ENCODE data around the gene SOX1. TPM values are rescaled to one million over a fixed set of nuclear protein-coding genes. Genes with fewer than 3 reads are reported as not detected.

The SOX1 gene
- total RNA-seq, 2 experiments from 2014 or later = not detected

GRCh38 chr13:112034231-112034630 lies 32.7 kb upstream of the SOX1 start:
- Histone ChIP-seq H2AFZ (ENCODE audit: low read length) (no peak overlapping the region), H4K20me1 (ENCODE audit: insufficient read depth, low read length) (no peaks in the 10 kb centered on the region), H3K4me1 (ENCODE audit: insufficient read depth, low read length, poor library complexity, severe bottlenecking) (no peaks in the 10 kb centered on the region), H3K4me3 (ENCODE audit: low read depth, low read length, poor library complexity, severe bottlenecking) (no peak overlapping the region), H3K9me3 (ENCODE audit: low read length) (no peaks in the 10 kb centered on the region), H3K4me2 (ENCODE audit: low read length) (no peak overlapping the region), H3K79me2 (ENCODE audit: insufficient read depth, low read depth, low read length) (no peaks in the 10 kb centered on the region), H3K27ac (ENCODE audit: low read depth, low read length, poor library complexity, severe bottlenecking) (no peak overlapping the region), H3K9me2 (ENCODE audit: insufficient read depth, low read length) (no peaks in the 10 kb centered on the region), H3K36me3 (ENCODE audit: insufficient read depth, low read length) (no peaks in the 10 kb centered on the region)
- TF ChIP-seq EZH2phosphoT487 (IDR thresholded peaks at IDR 0.05; ENCODE audit: borderline replicate concordance, low read depth, low read length) (no peak), CTCF (conservative IDR thresholded peaks at IDR 0.05; ENCODE audit: low read length) (no peak)
- CTCF ChIA-PET (ENCODE audit: unreplicated experiment) = no interaction called here
- POLR2A ChIA-PET = no interaction called here
- no peak for DNase-seq (ENCODE audit: low spot score)
- no TSS peak for BruUV-seq (replicated peaks)
- intact Hi-C loops (cut with micrococcal nuclease; ENCODE audit: unreplicated experiment) = no loop called here

GRCh38 chr13:112034846-112035245 lies 32.1 kb upstream of the SOX1 start:
- Histone ChIP-seq H4K20me1 (ENCODE audit: insufficient read depth, low read length) (no peaks in the 10 kb centered on the region), H3K79me2 (ENCODE audit: insufficient read depth, low read depth, low read length) (no peaks in the 10 kb centered on the region), H3K27ac (ENCODE audit: low read depth, low read length, poor library complexity, severe bottlenecking) (no peak overlapping the region), H3K36me3 (ENCODE audit: insufficient read depth, low read length) (no peaks in the 10 kb centered on the region), H3K9me2 (ENCODE audit: insufficient read depth, low read length) (no peaks in the 10 kb centered on the region), H3K9me3 (ENCODE audit: low read length) (no peaks in the 10 kb centered on the region), H3K4me1 (ENCODE audit: insufficient read depth, low read length, poor library complexity, severe bottlenecking) (no peaks in the 10 kb centered on the region), H3K4me2 (ENCODE audit: low read length) (no peak overlapping the region), H3K4me3 (ENCODE audit: low read depth, low read length, poor library complexity, severe bottlenecking) (no peak overlapping the region), H2AFZ (ENCODE audit: low read length) (no peak overlapping the region)
- ChIA-PET CTCF (ENCODE audit: unreplicated experiment) (no interaction called here), POLR2A (no interaction called here)
- DNase-seq (ENCODE audit: low spot score) = no peak
- TF ChIP-seq EZH2phosphoT487 (IDR thresholded peaks at IDR 0.05; ENCODE audit: borderline replicate concordance, low read depth, low read length) (no peak), CTCF (conservative IDR thresholded peaks at IDR 0.05; ENCODE audit: low read length) (no peak)
- intact Hi-C loops (cut with micrococcal nuclease; ENCODE audit: unreplicated experiment) = no loop called here
- BruUV-seq (replicated peaks) = no TSS peak

GRCh38 chr13:112042496-112042895 lies 24.5 kb upstream of the SOX1 start:
- intact Hi-C loops (cut with micrococcal nuclease; ENCODE audit: unreplicated experiment) = no loop called here
- Histone ChIP-seq H3K36me3 (ENCODE audit: insufficient read depth, low read length) (no peaks in the 10 kb centered on the region), H3K9me2 (ENCODE audit: insufficient read depth, low read length) (no peaks in the 10 kb centered on the region), H2AFZ (ENCODE audit: low read length) (no peak overlapping the region), H3K9me3 (ENCODE audit: low read length) (no peaks in the 10 kb centered on the region), H3K4me3 (ENCODE audit: low read depth, low read length, poor library complexity, severe bottlenecking) (no peak overlapping the region), H3K4me1 (ENCODE audit: insufficient read depth, low read length, poor library complexity, severe bottlenecking) (no peaks in the 10 kb centered on the region), H4K20me1 (ENCODE audit: insufficient read depth, low read length) (no peaks in the 10 kb centered on the region), H3K79me2 (ENCODE audit: insufficient read depth, low read depth, low read length) (no peaks in the 10 kb centered on the region), H3K4me2 (ENCODE audit: low read length) (no peak overlapping the region), H3K27ac (ENCODE audit: low read depth, low read length, poor library complexity, severe bottlenecking) (no peak overlapping the region)
- TF ChIP-seq CTCF (conservative IDR thresholded peaks at IDR 0.05; ENCODE audit: low read length) (no peak), EZH2phosphoT487 (IDR thresholded peaks at IDR 0.05; ENCODE audit: borderline replicate concordance, low read depth, low read length) (no peak)
- POLR2A ChIA-PET = no interaction called here
- no peak for DNase-seq (ENCODE audit: low spot score)
- CTCF ChIA-PET (ENCODE audit: unreplicated experiment) = no interaction called here
- no TSS peak for BruUV-seq (replicated peaks)

Data from OCI-LY7 (cell line).